Glutamatergic neuron (in vitro differentiated cells): ENCODE measurements around the gene PIGU. TPM values are rescaled to one million over a fixed set of nuclear protein-coding genes. Genes with fewer than 3 reads are reported as not detected.

Source experiments
- DNase-seq: peaks from one replicate; pipeline ENCODE4 v3.0.0; 2022
- H3K27ac Mint-ChIP-seq: one replicate; pipeline ENCODE4 v1.8.0; 2020; ENCODE audit warnings: mild to moderate bottlenecking, mixed read lengths, inconsistent platforms; ENCODE audit not compliant: unreplicated experiment
- H3K27me3 Mint-ChIP-seq: one replicate; pipeline ENCODE4 v1.8.0; 2020; ENCODE audit warnings: mild to moderate bottlenecking, moderate library complexity, mixed read lengths, inconsistent platforms; ENCODE audit not compliant: unreplicated experiment
- H3K36me3 Mint-ChIP-seq: one replicate; pipeline ENCODE4 v1.8.0; 2020; ENCODE audit warnings: mild to moderate bottlenecking, mixed read lengths, inconsistent platforms; ENCODE audit not compliant: unreplicated experiment
- H3K4me1 Mint-ChIP-seq: one replicate; pipeline ENCODE4 v1.8.0; 2020; ENCODE audit warnings: mild to moderate bottlenecking, low read depth, mixed read lengths, inconsistent platforms; ENCODE audit not compliant: unreplicated experiment
- H3K4me3 Mint-ChIP-seq: one replicate; pipeline ENCODE4 v1.8.0; 2020; ENCODE audit warnings: mild to moderate bottlenecking, mixed read lengths, inconsistent platforms; ENCODE audit not compliant: unreplicated experiment
- H3K9me3 Mint-ChIP-seq: one replicate; pipeline ENCODE4 v1.8.0; 2020; ENCODE audit warnings: mild to moderate bottlenecking, moderate library complexity, mixed read lengths, inconsistent platforms; ENCODE audit not compliant: unreplicated experiment
- total RNA-seq: library from RNA; stranded (reverse); fragmentation: NEBNext Ultra II Directional; extraction: Animal tissue kit (Norgen Biotek cat#: 25700); gene quantifications from one replicate; pipeline ENCODE4 v1.2.1, GENCODE V29; 2021; ENCODE audit not compliant: unreplicated experiment
- TF ChIP-seq, protein P1 (sequence below): fragments of 200-600 bp; sonication (generic); IDR thresholded peaks from one replicate; pipeline ENCODE4 v1.5.0; 2021; ENCODE audit not compliant: partially characterized antibody, unreplicated experiment

Gene PIGU
- total RNA-seq, 1 donor from 2014 or later, result 19.4 TPM

DNA sequence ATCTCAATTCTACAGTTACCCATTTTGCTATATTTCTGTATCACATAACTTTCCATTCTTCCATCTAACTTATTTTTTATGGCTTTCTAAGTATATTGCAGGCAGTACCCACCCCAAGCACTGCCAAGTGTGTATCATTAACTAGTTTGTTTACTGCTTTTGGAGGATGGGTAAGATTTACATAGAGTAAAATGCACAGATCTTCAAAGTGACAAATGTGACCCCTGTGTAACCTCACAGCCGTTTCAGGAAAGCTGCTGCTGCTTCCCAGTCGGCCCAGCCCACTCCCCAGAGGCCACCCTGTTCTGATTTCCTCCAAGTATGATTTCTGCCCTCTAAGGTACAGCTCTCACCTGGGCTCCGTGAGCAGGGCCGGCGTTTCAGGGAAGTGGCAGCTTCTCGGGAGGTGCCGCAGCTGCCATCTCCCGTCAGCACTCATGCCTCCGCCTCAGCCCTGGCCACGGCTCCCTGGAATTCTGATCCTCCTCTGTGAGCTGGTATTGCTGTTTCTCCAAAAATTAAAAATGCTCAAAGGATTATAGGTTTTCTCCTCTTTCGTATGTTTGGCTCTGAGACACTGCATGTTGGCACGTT lies 133.3 kb downstream of the PIGU start:
- Mint-ChIP-seq H3K4me1 (peaks cover 35% of the 10 kb centered on the region), H3K9me3 (peaks cover 4% of the 10 kb centered on the region), H3K36me3 (no peaks in the 10 kb centered on the region), H3K4me3 (peak overlapping the region; percentile 55), H3K27me3 (peaks cover 13% of the 10 kb centered on the region), H3K27ac (no peak overlapping the region)
- TF ChIP-seq, protein P1, sequence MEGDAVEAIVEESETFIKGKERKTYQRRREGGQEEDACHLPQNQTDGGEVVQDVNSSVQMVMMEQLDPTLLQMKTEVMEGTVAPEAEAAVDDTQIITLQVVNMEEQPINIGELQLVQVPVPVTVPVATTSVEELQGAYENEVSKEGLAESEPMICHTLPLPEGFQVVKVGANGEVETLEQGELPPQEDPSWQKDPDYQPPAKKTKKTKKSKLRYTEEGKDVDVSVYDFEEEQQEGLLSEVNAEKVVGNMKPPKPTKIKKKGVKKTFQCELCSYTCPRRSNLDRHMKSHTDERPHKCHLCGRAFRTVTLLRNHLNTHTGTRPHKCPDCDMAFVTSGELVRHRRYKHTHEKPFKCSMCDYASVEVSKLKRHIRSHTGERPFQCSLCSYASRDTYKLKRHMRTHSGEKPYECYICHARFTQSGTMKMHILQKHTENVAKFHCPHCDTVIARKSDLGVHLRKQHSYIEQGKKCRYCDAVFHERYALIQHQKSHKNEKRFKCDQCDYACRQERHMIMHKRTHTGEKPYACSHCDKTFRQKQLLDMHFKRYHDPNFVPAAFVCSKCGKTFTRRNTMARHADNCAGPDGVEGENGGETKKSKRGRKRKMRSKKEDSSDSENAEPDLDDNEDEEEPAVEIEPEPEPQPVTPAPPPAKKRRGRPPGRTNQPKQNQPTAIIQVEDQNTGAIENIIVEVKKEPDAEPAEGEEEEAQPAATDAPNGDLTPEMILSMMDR, result no peak
- peak; percentile 46 for DNase-seq

DNA sequence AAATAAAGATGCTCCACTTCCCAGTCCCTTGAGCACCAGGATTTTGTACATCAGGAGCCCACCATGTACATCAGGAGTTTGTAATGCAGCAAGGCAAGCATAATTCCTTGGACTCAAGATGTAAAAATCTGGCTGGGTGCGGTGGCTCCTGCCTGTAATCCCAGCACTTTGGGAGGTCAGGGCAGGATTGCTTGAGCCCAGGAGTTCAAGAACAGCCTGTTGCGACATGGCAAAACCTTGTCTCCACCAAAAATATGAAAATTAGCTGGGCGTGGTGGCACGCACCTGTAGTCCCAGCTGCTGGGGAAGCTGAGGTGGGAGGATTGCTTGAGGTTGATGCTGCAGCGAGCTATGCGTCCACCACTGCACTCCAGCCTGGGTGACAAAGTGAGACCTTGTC lies 134.5 kb downstream of the PIGU start:
- no peak for DNase-seq
- TF ChIP-seq, protein P1, result no peak
- no peaks in the 10 kb centered on the region for H3K36me3 Mint-ChIP-seq
- no peak overlapping the region for H3K27ac Mint-ChIP-seq
- no peak overlapping the region for H3K4me3 Mint-ChIP-seq
- peaks cover 8% of the 10 kb centered on the region for H3K27me3 Mint-ChIP-seq
- peaks cover 4% of the 10 kb centered on the region for H3K9me3 Mint-ChIP-seq
- H3K4me1 Mint-ChIP-seq, result peaks cover 29% of the 10 kb centered on the region

DNA sequence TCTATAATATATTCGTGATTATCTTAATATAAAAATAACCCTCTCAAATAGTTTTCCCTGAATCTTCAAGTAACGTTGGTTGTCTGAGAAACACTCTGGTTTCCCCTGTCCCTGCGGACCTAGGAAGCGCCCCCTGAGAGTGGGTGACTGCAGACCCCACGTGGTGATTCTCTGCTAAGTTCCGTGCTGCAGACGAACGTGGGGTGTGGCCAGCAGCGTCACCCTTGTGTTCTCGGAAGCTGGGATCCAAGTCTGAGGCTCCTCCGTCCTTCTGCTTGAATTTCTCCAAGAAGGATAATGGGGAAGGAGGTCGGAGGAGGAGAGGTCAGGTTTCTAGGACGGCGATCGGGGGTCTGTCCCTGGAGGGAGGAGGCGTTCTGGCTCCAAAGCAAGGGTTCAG lies 135.0 kb downstream of the PIGU start:
- TF ChIP-seq, protein P1, result no peak
- Mint-ChIP-seq H3K27me3 (peaks cover 6% of the 10 kb centered on the region), H3K4me3 (no peak overlapping the region), H3K9me3 (peaks cover 4% of the 10 kb centered on the region), H3K36me3 (no peaks in the 10 kb centered on the region), H3K4me1 (peaks cover 25% of the 10 kb centered on the region), H3K27ac (no peak overlapping the region)
- no peak for DNase-seq

DNA sequence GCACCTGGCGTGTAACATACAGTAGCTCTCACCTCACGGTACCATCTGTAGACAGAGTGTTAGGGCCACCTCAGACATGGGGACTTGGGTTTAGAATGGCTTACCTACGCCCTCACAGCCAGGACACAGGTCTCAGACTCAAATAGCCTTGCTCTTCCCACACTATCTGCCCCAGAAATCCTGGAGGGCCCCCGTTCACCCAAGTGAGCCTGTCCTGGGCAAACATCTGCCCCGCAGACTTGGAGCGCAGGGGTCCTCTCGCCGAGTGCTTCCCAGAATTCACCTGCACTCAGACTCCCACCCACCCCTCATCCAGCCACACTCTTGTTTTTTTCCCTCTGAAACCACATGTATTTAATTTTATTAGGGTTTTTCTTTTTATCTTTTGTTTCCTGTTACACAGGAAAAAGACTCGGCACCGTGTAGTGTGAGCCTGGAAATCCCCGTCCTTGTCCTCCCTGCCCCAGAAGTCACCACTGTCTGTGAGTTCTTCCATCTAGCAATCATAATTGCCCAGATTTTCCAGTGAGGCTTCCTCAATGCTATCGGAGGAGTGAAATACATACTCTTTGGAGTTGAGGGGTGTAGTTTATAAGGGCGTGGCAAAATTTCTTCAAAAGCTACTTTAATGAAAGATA lies 135.5 kb downstream of the PIGU start:
- TF ChIP-seq, protein P1, result no peak
- no peak for DNase-seq
- no peak overlapping the region for H3K27ac Mint-ChIP-seq
- peaks cover 21% of the 10 kb centered on the region for H3K4me1 Mint-ChIP-seq
- no peak overlapping the region for H3K4me3 Mint-ChIP-seq
- H3K27me3 Mint-ChIP-seq, result peaks cover 3% of the 10 kb centered on the region
- peaks cover 1% of the 10 kb centered on the region for H3K9me3 Mint-ChIP-seq
- no peaks in the 10 kb centered on the region for H3K36me3 Mint-ChIP-seq

DNA sequence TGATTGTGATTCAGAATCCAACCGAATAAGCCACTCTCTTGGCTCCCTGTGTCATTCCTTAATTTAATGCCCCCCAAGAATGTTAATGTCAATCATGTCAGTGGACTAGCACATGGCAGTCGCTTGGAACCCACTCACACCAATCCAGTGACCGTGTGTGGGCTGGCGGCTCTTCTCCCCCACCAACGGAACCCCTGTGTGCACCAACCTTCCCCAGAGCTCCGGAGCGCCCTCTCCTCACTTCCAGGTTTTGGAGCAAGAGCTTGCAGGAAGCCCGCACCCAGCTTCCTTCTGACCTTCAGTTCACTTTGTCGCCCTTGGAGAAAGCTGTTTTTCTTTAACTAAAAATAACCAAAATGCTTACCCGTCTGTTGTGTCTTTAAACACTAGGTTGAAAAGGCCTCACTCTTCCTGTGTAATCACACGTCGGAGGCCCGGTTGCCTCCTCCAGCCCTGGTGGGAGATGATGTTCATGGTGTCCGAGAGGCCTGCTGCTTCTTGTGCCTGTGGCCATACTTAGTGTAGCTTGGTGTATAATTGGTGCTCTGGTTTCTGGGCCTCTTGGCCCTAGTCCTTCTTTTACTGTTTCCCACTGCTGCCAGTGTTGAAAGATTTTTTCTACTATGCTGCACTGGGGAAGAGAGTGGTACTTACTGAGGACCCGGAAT lies 136.2 kb downstream of the PIGU start:
- Mint-ChIP-seq H3K4me1 (peaks cover 19% of the 10 kb centered on the region), H3K4me3 (no peak overlapping the region), H3K9me3 (peaks cover 1% of the 10 kb centered on the region), H3K27me3 (peaks cover 3% of the 10 kb centered on the region), H3K27ac (peak overlapping the region; percentile 43), H3K36me3 (no peaks in the 10 kb centered on the region)
- DNase-seq, result no peak
- TF ChIP-seq, protein P1, result no peak
